HT1080 (cell line): ENCODE results near the gene MLF2. TPM values are rescaled to one million over a fixed set of nuclear protein-coding genes. Genes with fewer than 3 reads are reported as not detected.

Experiments
- DNase-seq: peaks from one replicate; pipeline ENCODE4 v3.0.0-alpha.2; 2015; ENCODE audit warnings: low read depth
- total RNA-seq: library from RNA; depleted of rRNA; stranded (reverse); fragments of >200 nt; shearing (Covaris generic); gene quantifications from 2 replicates; pipeline ENCODE4 v1.2.3, GENCODE V29; 2014

Gene MLF2
- total RNA-seq, 1 experiment from 2014 or later, result 297 TPM

- DNase-seq, result peak; percentile 88
These were observed 25.9 kb upstream of the MLF2 start for GRCh38 chr12:6778574-6779550.

GRCh38 chr12:6778217-6778573 is 25.3 kb upstream of the MLF2 start:
- DNase-seq, result no peak

GRCh38 chr12:6777386-6777785 is 24.4 kb upstream of the MLF2 start:
- no peak for DNase-seq

- no peak for DNase-seq
These were observed 22.5 kb upstream of the MLF2 start for GRCh38 chr12:6775185-6776174.

- no peak for DNase-seq
These were observed 21.6 kb upstream of the MLF2 start for GRCh38 chr12:6774499-6775062.

- no peak for DNase-seq
These were observed 20.8 kb upstream of the MLF2 start for GRCh38 chr12:6773590-6774351.

GRCh38 chr12:6772726-6773589 is 20.0 kb upstream of the MLF2 start:
- no peak for DNase-seq

- no peak for DNase-seq
These were observed 19.4 kb upstream of the MLF2 start, which contains the start of gene LAG3 for GRCh38 chr12:6772331-6772695. Gene LAG3 (plus strand): TSS chr12:6772520. CDS start chr12:6772853, 333 bp downstream.

- no peak for DNase-seq
These were observed 18.8 kb upstream of the MLF2 start for GRCh38 chr12:6771509-6772330.

GRCh38 chr12:6771091-6771495 is 18.2 kb upstream of the MLF2 start:
- no peak for DNase-seq

- DNase-seq, result no peak
These were observed 17.7 kb upstream of the MLF2 start for GRCh38 chr12:6770600-6770999.

GRCh38 chr12:6770094-6770493 is 17.2 kb upstream of the MLF2 start:
- no peak for DNase-seq

- no peak for DNase-seq
These were observed 16.7 kb upstream of the MLF2 start for GRCh38 chr12:6769666-6770065.

GRCh38 chr12:6768990-6769389 is 16.0 kb upstream of the MLF2 start:
- DNase-seq, result no peak

GRCh38 chr12:6768437-6768914 is 15.5 kb upstream of the MLF2 start:
- DNase-seq, result no peak

GRCh38 chr12:6767353-6768319 is 14.7 kb upstream of the MLF2 start:
- DNase-seq, result no peak

- DNase-seq, result peak; percentile 54
These were observed 13.9 kb upstream of the MLF2 start for GRCh38 chr12:6766651-6767349.
